Chondrocyte (in vitro differentiated cells): ENCODE data around the gene FOXD2. TPM values are rescaled to one million over a fixed set of nuclear protein-coding genes. Genes with fewer than 3 reads are reported as not detected.

ENCODE experiments used
- DNase-seq: peaks from one replicate; pipeline ENCODE4 v3.0.0; 2021; ENCODE audit warnings: mixed read lengths, low spot score
- H3K27ac Mint-ChIP-seq: one replicate; pipeline ENCODE4 v1.8.0; 2021; ENCODE audit warnings: mild to moderate bottlenecking, moderate library complexity, mixed read lengths; ENCODE audit not compliant: unreplicated experiment
- H3K27me3 Mint-ChIP-seq: 2 replicates; pipeline ENCODE4 v1.8.0; 2021; ENCODE audit warnings: low read depth, mixed read lengths
- H3K36me3 Mint-ChIP-seq: 2 replicates; pipeline ENCODE4 v1.8.0; 2021; ENCODE audit warnings: low read depth, mixed read lengths
- H3K4me1 Mint-ChIP-seq: 2 replicates; pipeline ENCODE4 v1.8.0; 2021; ENCODE audit warnings: low read depth, mild to moderate bottlenecking, mixed read lengths
- H3K4me3 Mint-ChIP-seq: one replicate; pipeline ENCODE4 v1.8.0; 2021; ENCODE audit warnings: mild to moderate bottlenecking, moderate library complexity, mixed read lengths; ENCODE audit not compliant: unreplicated experiment
- H3K9me3 Mint-ChIP-seq: 2 replicates; pipeline ENCODE4 v1.8.0; 2021; ENCODE audit warnings: low read depth, mixed read lengths
- total RNA-seq: library from RNA; stranded (reverse); gene quantifications from 3 replicates; pipeline ENCODE4 v1.2.1, GENCODE V29; 2021
- TF ChIP-seq, protein P1 (sequence below): fragments of 200-600 bp; sonication (generic); IDR thresholded peaks from 2 replicates; pipeline ENCODE4 v1.5.0; 2021; ENCODE audit warnings: antibody characterized with exemption, mild to moderate bottlenecking, moderate library complexity

Gene FOXD2
- total RNA-seq, 1 donor from 2014 or later = 1.0 TPM

GRCh38 chr1:47395433-47395832, 42.4 kb upstream of the FOXD2 start:
- peaks cover 7% of the 10 kb centered on the region for H3K27me3 Mint-ChIP-seq
- no peaks in the 10 kb centered on the region for H3K4me1 Mint-ChIP-seq
- no peak overlapping the region for H3K27ac Mint-ChIP-seq
- TF ChIP-seq, protein P1, sequence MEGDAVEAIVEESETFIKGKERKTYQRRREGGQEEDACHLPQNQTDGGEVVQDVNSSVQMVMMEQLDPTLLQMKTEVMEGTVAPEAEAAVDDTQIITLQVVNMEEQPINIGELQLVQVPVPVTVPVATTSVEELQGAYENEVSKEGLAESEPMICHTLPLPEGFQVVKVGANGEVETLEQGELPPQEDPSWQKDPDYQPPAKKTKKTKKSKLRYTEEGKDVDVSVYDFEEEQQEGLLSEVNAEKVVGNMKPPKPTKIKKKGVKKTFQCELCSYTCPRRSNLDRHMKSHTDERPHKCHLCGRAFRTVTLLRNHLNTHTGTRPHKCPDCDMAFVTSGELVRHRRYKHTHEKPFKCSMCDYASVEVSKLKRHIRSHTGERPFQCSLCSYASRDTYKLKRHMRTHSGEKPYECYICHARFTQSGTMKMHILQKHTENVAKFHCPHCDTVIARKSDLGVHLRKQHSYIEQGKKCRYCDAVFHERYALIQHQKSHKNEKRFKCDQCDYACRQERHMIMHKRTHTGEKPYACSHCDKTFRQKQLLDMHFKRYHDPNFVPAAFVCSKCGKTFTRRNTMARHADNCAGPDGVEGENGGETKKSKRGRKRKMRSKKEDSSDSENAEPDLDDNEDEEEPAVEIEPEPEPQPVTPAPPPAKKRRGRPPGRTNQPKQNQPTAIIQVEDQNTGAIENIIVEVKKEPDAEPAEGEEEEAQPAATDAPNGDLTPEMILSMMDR = no peak
- no peaks in the 10 kb centered on the region for H3K36me3 Mint-ChIP-seq
- no peak overlapping the region for H3K4me3 Mint-ChIP-seq
- no peak for DNase-seq
- H3K9me3 Mint-ChIP-seq = no peaks in the 10 kb centered on the region

DNA sequence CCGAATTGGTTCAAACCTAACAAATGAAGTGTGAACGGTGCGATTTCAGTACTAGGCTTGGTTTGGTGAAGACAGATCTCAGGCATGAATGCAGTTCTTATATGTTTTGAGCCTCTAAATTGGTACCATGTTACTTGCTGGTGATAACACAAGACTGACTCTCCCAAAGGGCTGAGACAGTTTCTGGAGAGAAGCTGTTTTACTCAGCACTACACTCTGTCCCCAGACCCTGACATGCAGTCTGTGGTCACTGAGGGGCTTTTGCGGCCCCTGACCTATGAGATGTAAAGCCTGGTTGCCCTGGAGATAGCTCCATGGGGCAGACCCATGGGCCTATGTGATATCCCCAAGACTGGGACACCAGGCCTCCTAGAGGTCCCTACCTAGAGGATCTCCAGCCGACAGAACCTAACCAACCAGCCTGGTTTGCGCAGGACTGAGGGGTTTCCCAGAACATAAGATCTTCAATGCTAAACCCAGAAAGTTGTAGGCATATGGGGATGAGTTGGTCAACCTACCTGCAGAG, 41.1 kb upstream of the FOXD2 start:
- Mint-ChIP-seq H3K27ac (no peak overlapping the region), H3K4me1 (no peaks in the 10 kb centered on the region), H3K27me3 (peaks cover 12% of the 10 kb centered on the region), H3K9me3 (no peaks in the 10 kb centered on the region), H3K36me3 (no peaks in the 10 kb centered on the region), H3K4me3 (no peak overlapping the region)
- no peak for DNase-seq
- TF ChIP-seq, protein P1 = no peak

DNA sequence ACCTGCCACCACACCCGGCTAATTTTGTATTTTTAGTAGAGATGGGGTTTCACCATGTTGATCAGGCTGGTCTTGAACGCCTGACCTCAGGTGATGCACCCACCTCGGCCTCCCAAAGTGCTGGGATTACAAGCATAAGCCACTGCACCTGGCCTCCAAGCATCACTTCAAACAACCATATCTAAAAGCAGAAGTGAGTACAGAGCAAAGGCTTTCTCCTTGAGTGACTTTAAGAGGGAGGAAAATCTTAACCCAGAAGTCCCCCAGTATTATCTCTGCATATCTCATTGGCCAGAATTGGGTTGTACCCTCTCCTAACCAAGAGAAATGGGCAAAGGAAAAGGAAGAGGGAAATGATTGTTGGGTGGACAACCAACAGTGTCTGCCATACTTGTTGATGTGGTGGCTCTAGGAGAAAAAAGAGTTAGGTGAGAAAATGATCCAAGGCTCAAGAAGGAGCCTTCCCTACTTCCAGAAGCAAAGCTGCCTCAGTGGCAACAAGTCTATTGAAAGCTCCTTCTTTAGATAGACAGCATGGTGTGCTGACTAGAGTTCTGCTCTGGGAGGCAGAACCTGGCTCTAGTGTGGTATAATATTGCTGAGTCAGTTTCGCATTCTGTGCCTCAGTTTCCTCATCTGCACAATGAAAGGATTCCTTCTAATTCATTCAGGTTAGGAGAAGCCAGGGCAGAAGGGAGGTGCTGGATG, 38.6 kb upstream of the FOXD2 start:
- no peak for DNase-seq
- peaks cover 6% of the 10 kb centered on the region for H3K27me3 Mint-ChIP-seq

GRCh38 chr1:47399846-47400155, 38.0 kb upstream of the FOXD2 start:
- Mint-ChIP-seq H3K36me3 (no peaks in the 10 kb centered on the region), H3K27me3 (peaks cover 6% of the 10 kb centered on the region), H3K4me3 (no peak overlapping the region), H3K9me3 (no peaks in the 10 kb centered on the region), H3K27ac (no peak overlapping the region), H3K4me1 (no peaks in the 10 kb centered on the region)
- no peak for DNase-seq
- TF ChIP-seq, protein P1 = no peak

More for the DNA sequence above, 38.6 kb upstream of the FOXD2 start:
- Mint-ChIP-seq H3K4me3 (no peak overlapping the region), H3K9me3 (no peaks in the 10 kb centered on the region), H3K36me3 (no peaks in the 10 kb centered on the region), H3K4me1 (no peaks in the 10 kb centered on the region), H3K27ac (no peak overlapping the region)
- TF ChIP-seq, protein P1 = no peak

- no peak for DNase-seq
- Mint-ChIP-seq H3K4me3 (no peak overlapping the region), H3K27me3 (peaks cover 6% of the 10 kb centered on the region), H3K36me3 (no peaks in the 10 kb centered on the region), H3K27ac (no peak overlapping the region), H3K4me1 (no peaks in the 10 kb centered on the region), H3K9me3 (no peaks in the 10 kb centered on the region)
- TF ChIP-seq, protein P1 = no peak
Observed at GRCh38 chr1:47401761-47402160, 36.1 kb upstream of the FOXD2 start.
